ENCODE data around the gene RASIP1. TPM values are rescaled to one million over a fixed set of nuclear protein-coding genes. Genes with fewer than 3 reads are reported as not detected.

RASIP1 gene
- total RNA-seq, 4 donors from 2014 or later = 4.7 to 16.8 (median 11.4) TPM

DNA sequence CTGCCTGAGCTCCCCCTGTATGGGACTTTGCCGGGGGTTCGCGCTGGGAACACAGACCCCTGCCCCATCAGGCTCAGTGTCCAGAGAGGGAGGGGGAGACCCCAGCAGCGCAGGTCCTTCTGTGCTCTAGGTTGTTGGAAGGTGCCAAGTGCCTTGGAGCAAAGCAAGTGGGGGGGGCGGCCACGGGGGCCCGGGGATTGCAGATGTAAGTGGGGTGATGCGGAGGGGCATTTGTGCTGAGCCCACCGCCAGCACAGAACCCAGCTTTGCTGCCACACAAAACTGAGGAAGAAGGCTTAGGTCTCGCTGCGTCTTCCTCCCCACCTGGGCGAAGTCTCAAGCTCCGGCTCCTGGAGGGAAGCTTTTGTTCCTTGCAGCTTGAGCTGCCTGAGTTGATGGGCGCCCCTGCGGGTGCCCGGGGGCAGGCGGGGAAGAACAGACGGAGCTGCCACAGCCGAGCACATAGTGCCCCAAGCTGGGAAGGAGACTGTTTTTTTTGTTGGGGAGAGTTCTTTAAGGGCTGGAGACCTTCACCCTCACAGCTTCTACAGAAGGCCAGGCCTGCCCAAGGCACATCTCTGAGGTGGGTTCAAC is 66.1 kb downstream of the RASIP1 start:
- intact Hi-C loops (cut with DNase I; ENCODE audit: low total_unique reads) = no loop called here
- no peak overlapping the region for H3K4me3 ChIP-seq (ENCODE audit: low read depth, poor library complexity, severe bottlenecking)
- 86 to 89% methylated on average over 17 to 19 of the region's 19 CpGs for WGBS, 2 donors
- no peak for TF ChIP-seq CTCF (IDR thresholded peaks at IDR 0.05)
- TF ChIP-seq POLR2A (IDR thresholded peaks at IDR 0.05) = no peak
- no peak for DNase-seq (ENCODE audit: low spot score in 2 of 2)

- DNase-seq (ENCODE audit: low spot score in 2 of 2) = no peak
- intact Hi-C loops (cut with DNase I; ENCODE audit: low total_unique reads) = no loop called here
- TF ChIP-seq CTCF (IDR thresholded peaks at IDR 0.05) = no peak
- TF ChIP-seq POLR2A (IDR thresholded peaks at IDR 0.05) = no peak
- 78 to 90% methylated on average over 25 of the region's 25 CpGs for WGBS, 2 donors
- no peak overlapping the region for H3K4me3 ChIP-seq (ENCODE audit: low read depth, poor library complexity, severe bottlenecking)
These were observed 66.8 kb downstream of the RASIP1 start for GRCh38 chr19:48673436-48674100.

GRCh38 chr19:48672994-48673393 is 67.4 kb downstream of the RASIP1 start, which contains the start of gene NTN5:
TSS of gene NTN5 (minus strand) at chr19:48673017. CDS start at chr19:48670986, 2,031 bp downstream.
- DNase-seq (ENCODE audit: low spot score in 2 of 2) = no peak
- 68 to 91% methylated on average over 5 to 21 of the region's 25 CpGs for WGBS, 2 donors
- TF ChIP-seq CTCF (IDR thresholded peaks at IDR 0.05) (no peak), POLR2A (IDR thresholded peaks at IDR 0.05) (no peak)
- no peak within 1 kb of the TSS for H3K4me3 ChIP-seq (ENCODE audit: low read depth, poor library complexity, severe bottlenecking)
- intact Hi-C loops (cut with DNase I; ENCODE audit: low total_unique reads) = no loop called here

GRCh38 chr19:48671446-48671995 is 68.9 kb downstream of the RASIP1 start:
- intact Hi-C loops (cut with DNase I; ENCODE audit: low total_unique reads) = no loop called here
- DNase-seq (ENCODE audit: low spot score in 2 of 2) = no peak
- no peak for TF ChIP-seq POLR2A (IDR thresholded peaks at IDR 0.05)
- no peak for TF ChIP-seq CTCF (IDR thresholded peaks at IDR 0.05)
- H3K4me3 ChIP-seq (ENCODE audit: low read depth, poor library complexity, severe bottlenecking) = no peak overlapping the region
- 80 to 83% methylated on average over 5 to 8 of the region's 10 CpGs for WGBS, 2 donors

- 88 to 89% methylated on average over 21 of the region's 21 CpGs for WGBS, 2 donors
- DNase-seq (ENCODE audit: low spot score in 2 of 2) = no peak
These were observed 69.5 kb downstream of the RASIP1 start for GRCh38 chr19:48670699-48671445.

More at GRCh38 chr19:48670699-48671445, 69.5 kb downstream of the RASIP1 start:
- TF ChIP-seq CTCF (IDR thresholded peaks at IDR 0.05) (no peak), POLR2A (IDR thresholded peaks at IDR 0.05) (no peak)
- intact Hi-C loops (cut with DNase I; ENCODE audit: low total_unique reads) = no loop called here
- H3K4me3 ChIP-seq (ENCODE audit: low read depth, poor library complexity, severe bottlenecking) = no peak overlapping the region

Other genes with a start within 250 kb of the RASIP1 start
- gene LMTK3, start 228.8 kb downstream of the RASIP1 start, total RNA-seq = 1 to 10 TPM; 5.3 to 6.7 (median 5.8) TPM
- gene SULT2B1, start 188.4 kb downstream of the RASIP1 start, total RNA-seq = 100 to 1,000 TPM; 119 to 191 (median 166) TPM
- 1 to 10 TPM in 2 of 4 donors, not detected in 2; 1.7 to 2.1 TPM for gene SPACA4, start 133.9 kb downstream of the RASIP1 start, total RNA-seq
- 1 to 10 TPM in 2 of 4 donors, under 1 TPM in 2; 0.53 to 8.2 (median 3.8) TPM for gene FAM83E, start 125.5 kb downstream of the RASIP1 start, total RNA-seq
- 1,000 to 10,000 TPM; 3,252 to 5,828 (median 3,870) TPM for gene RPL18, start 121.4 kb downstream of the RASIP1 start, total RNA-seq
- 1 to 10 TPM; 2.2 to 8.8 (median 6.1) TPM for gene SPHK2, start 121.1 kb downstream of the RASIP1 start, total RNA-seq
- 10 to 100 TPM; 21.1 to 41.6 (median 24.8) TPM for gene DBP, start 103.2 kb downstream of the RASIP1 start, total RNA-seq
- 10 to 100 TPM in 3 of 4 donors, 1 to 10 TPM in 1; 7.3 to 37.5 (median 10.3) TPM for gene CA11, start 94.4 kb downstream of the RASIP1 start, total RNA-seq
- gene NTN5, start 67.6 kb downstream of the RASIP1 start, total RNA-seq = 1 to 10 TPM in 1 of 4 donors, under 1 TPM in 2, not detected in 1; 0.47 to 1.9 (median 0.58) TPM
- gene FUT2, start 44.6 kb downstream of the RASIP1 start, total RNA-seq = 10 to 100 TPM in 3 of 4 donors, 1 to 10 TPM in 1; 8.5 to 14.9 (median 11.5) TPM
- under 1 TPM; 0.42 to 0.74 (median 0.63) TPM for gene MAMSTR, start 20.9 kb downstream of the RASIP1 start, total RNA-seq
- not detected for gene IZUMO1, start 6.3 kb upstream of the RASIP1 start, total RNA-seq
- 1 to 10 TPM; 1.7 to 4.9 (median 3.5) TPM for gene FUT1, start 12.0 kb upstream of the RASIP1 start, total RNA-seq
- not detected for gene FGF21, start 14.9 kb upstream of the RASIP1 start, total RNA-seq
- gene BCAT2, start 70.4 kb upstream of the RASIP1 start, total RNA-seq = 10 to 100 TPM; 20.3 to 61.4 (median 38.6) TPM
- 1 to 10 TPM; 1.6 to 6.6 (median 5.4) TPM for gene HSD17B14, start 95.9 kb upstream of the RASIP1 start, total RNA-seq
- 1 to 10 TPM; 2.9 to 7.2 (median 6.3) TPM for gene PLEKHA4, start 128.0 kb upstream of the RASIP1 start, total RNA-seq
- 100 to 1,000 TPM in 1 of 4 donors, 10 to 100 TPM in 3; 91.6 to 152 (median 97.5) TPM for gene PPP1R15A, start 131.8 kb upstream of the RASIP1 start, total RNA-seq
- not detected for gene TULP2, start 158.1 kb upstream of the RASIP1 start, total RNA-seq
- gene NUCB1, start 159.7 kb upstream of the RASIP1 start, total RNA-seq = 100 to 1,000 TPM; 162 to 269 (median 189) TPM
- not detected for gene DHDH, start 193.1 kb upstream of the RASIP1 start, total RNA-seq
- 10 to 100 TPM; 15.5 to 36.3 (median 31.1) TPM for gene BAX, start 214.3 kb upstream of the RASIP1 start, total RNA-seq
- 1,000 to 10,000 TPM; 1,012 to 1,617 (median 1,174) TPM for gene FTL, start 224.7 kb upstream of the RASIP1 start, total RNA-seq

Measured in lower leg skin (tissue), 4 donors.